Epithelial cell of proximal tubule (primary cell): ENCODE results near the gene UPB1. TPM values are rescaled to one million over a fixed set of nuclear protein-coding genes. Genes with fewer than 3 reads are reported as not detected.
"Not testable (repeated sequence)": the region's sequence is repeated elsewhere in the genome, so short reads cannot be mapped to it uniquely, and the experiment has no call there.

ENCODE experiments used
- DNase-seq: peaks from one replicate; pipeline ENCODE4 v3.0.0-alpha.2; 2011; ENCODE audit warnings: low read depth
- H3K4me3 ChIP-seq: 2 replicates; pipeline ENCODE4 v1.5.1; 2011; ENCODE audit warnings: low read depth, mild to moderate bottlenecking, low read length
- total RNA-seq: library from RNA; depleted of rRNA; stranded (reverse); fragments of >200 nt; gene quantifications from 2 replicates; pipeline ENCODE4 v1.2.3, GENCODE V29; 2015
- TF ChIP-seq, protein P1 (sequence below): conservative IDR thresholded peaks from 2 replicates; pipeline ENCODE4 v1.5.1; 2012; ENCODE audit warnings: low read depth, mild to moderate bottlenecking, low read length

Gene UPB1
- total RNA-seq, 1 donor from 2014 or later, result not detected

DNA sequence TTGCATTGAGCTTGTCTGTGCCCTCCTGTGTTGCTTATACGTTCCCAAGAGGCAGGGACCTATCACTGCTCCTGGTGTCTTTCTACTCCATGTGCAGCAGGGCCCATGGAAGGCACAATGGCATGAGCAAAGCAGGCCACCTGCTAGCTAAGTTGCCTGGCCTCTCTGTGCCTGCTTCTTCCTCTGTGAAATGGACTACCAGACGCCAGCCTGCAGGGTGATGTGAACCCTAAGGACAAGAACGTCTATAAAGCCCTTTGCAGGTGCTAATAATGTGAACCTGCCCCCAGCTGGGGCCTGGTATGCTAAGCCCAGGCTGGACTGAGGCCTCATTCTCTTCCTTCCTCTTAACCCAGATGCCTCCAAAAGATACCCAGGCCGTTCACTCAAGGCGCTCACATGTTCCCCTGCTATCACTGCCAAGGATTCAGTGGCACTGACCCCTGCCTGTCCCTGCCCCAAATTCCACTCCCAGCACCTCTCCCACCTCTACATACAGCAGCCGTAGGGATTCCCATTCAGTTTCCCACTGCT, 55.8 kb downstream of the UPB1 start:
- no peak overlapping the region for H3K4me3 ChIP-seq
- TF ChIP-seq, protein P1, sequence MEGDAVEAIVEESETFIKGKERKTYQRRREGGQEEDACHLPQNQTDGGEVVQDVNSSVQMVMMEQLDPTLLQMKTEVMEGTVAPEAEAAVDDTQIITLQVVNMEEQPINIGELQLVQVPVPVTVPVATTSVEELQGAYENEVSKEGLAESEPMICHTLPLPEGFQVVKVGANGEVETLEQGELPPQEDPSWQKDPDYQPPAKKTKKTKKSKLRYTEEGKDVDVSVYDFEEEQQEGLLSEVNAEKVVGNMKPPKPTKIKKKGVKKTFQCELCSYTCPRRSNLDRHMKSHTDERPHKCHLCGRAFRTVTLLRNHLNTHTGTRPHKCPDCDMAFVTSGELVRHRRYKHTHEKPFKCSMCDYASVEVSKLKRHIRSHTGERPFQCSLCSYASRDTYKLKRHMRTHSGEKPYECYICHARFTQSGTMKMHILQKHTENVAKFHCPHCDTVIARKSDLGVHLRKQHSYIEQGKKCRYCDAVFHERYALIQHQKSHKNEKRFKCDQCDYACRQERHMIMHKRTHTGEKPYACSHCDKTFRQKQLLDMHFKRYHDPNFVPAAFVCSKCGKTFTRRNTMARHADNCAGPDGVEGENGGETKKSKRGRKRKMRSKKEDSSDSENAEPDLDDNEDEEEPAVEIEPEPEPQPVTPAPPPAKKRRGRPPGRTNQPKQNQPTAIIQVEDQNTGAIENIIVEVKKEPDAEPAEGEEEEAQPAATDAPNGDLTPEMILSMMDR, result no peak
- DNase-seq, result no peak

DNA sequence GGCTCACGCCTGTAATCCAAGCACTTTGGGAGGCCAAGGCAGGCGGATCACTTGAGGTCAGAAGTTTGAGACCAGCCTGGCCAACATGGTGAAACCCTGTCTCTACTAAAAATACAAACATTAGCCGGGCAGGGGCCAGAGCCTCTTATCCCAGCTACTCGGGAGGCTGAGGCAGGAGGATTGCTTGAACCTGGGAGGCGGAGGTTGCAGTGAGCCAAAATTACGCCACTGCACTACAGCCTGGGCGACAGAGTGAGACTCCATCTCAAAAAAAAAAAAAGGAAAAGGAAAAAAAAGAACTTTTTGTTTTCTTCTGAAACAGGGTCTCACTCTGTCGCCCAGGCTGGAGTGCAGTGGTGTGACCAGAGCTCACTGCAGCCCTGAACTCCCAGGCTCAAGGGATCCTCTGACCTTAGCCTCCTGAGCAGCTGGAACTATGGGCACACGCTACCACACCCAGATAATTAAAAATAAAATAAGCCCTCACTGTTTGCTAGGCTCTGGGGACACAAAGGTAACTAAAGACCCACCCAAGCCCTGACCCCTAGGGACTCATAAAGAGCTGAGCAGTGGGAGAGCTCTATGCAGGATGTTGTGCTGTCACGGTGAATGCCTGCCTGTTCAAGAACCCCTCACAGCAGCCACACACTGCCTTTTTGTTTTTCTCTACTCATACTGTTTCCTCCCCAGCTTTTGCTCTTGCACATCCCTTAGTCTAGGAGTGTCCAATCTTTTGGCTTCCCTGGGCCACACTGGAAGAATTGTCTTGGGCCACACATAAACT, 57.6 kb downstream of the UPB1 start:
- peak overlapping the region; percentile 93 for H3K4me3 ChIP-seq
- DNase-seq, result not testable (repeated sequence)

DNA sequence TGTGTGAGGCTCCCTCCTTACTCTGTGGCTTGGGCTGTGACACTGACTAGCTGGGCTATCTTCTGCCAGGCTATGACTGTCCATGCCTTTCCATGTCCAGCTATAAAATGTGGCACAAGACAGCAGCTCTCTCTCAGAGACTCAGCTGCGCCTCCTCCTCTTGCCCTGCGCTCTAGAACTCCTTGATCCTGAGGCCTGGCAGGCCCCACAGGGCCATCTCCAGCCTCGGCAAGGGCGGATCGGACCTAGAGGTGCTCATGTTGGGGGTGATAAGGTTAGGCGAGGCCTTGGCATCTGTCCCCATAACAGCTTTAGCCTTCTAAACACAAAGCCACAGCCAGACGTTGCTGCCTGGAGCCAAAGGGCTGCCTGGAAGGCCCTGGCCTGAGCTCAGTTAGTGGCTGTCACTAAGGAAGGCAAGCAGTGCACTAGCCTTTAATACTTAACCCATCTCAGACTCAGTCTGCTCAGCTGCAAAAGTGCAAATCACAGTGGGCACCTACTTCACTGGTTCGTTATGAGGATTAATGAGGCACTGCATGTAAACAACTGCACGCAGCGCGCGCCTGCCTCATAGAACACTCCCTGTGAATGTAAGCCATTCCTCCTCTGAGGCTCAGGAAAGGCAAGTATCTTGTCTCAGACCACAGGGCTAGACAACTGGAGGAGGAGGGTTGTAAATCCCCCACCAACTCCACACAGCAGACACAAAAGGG, 58.6 kb downstream of the UPB1 start:
- no peak for DNase-seq
- TF ChIP-seq, protein P1, result no peak

DNA sequence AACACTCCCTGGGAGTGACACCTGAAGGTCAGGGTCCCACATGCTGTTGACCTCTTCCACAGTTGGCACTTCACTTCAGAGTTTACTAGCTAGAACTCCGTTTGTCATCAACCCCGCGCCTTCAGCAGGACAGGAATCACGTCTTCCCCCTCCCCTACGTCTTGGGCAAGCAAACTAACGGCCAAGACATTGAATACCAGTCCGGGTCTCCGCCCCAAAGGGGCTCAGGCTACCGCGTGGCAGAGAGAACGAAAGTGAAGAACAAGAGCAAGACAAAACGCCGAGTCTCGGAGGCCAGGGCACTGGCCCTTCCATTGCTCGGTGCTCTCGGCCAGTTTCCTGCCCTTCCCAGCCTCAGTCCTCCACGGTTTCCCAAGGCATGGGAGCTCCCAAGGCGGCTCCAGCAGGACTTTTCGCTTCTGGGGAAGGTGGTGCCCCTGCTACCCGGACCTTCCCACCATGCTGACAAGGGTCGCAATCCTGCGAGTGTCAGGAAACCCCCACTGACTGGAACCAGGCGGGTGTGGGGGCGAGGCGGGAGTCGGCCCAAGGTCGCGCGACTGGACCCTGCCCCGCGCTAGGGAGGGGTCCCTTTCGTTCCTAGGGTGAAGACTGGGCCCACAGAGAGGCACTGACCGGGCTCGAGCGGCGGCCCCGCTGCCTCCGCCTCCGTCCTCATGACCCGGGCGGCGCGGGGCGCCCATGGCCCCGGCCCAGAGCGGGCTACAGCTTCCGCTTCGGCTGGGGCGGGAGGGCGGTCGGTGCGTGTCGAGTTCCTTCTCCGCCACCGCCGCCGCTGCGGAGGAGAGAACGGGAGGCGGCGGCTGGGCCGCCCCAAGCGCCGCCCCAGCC, 59.4 kb downstream of the UPB1 start, which contains the start of gene GUCD1:
Gene GUCD1 (minus strand): TSS at position 826 of the 852 bp plus-strand sequence. CDS start 147 bp downstream, at position 679.
- peak within 1 kb of the TSS; percentile 93 for H3K4me3 ChIP-seq
- no peak for DNase-seq
- TF ChIP-seq, protein P1, result no peak

More for the DNA sequence above, 58.6 kb downstream of the UPB1 start:
- peak overlapping the region; percentile 93 for H3K4me3 ChIP-seq

DNA sequence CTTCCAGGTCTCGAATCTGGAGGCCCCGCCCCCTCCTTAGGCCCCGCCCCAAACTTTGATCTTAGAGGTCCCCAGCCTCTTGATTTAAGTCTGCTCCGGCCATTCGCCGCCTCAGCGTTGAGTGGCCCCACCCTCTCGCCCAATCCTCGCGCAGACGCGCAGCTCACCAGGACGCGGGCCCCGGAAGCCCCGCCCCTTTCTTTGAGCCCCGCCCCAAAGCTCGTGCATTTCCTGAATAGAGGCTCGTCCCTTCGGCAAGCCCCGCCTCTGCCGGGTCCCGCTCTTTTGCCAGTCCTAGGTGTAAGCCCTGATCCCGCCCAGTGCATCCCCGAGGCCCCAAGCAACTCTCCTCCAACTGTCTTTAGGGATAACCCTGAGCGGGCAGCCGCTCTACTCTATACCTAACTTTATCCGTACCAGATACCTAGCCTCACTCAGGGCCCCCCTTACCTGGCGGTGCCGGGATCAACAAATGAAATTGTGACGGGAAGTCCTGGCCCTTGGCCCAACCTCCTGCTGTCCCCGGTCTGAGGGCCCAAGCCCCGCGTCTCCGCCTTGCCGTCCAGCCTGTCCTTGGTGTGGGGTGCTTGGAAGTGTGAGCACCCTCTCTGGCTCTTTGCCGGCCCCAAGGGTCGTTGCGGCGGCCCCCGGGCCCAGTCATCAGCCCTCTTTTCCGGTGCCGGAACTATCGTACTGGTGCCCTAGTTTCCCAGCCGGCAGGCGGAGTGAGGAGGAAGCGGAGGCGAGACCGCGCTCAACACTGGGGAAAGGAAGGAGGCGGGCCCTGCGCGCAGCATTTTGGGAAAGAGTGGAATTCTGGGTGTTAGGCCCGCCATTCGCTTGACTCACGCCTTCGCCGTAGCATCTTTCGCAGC, 60.3 kb downstream of the UPB1 start, which contains the start of gene SNRPD3:
Gene SNRPD3 (plus strand): TSS at position 835 of the 875 bp plus-strand sequence. CDS start 1,676 bp downstream, outside the sequence.
- TF ChIP-seq, protein P1, result peak; percentile 31
- DNase-seq, result peak; percentile 74

DNA sequence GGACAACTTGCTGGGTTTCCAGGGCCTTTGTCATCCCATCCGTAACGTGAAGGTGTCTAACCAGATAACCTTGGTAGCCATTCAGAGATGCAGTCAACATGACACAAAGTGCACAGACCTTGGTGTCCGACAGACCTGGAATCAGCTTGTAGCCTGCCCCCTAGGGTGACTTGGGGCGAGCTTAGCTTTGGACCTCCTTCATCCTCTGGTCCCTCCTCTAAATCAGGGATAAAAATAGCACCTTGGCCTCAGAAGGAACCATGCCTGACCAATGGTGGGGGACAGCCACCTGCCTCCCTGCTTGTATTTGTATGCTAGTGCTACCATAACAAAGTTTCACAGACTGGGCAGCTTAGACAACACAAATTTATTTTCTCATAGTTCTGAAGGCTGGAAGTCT, 64.3 kb downstream of the UPB1 start:
- no peak overlapping the region for H3K4me3 ChIP-seq
- DNase-seq, result no peak
- TF ChIP-seq, protein P1, result no peak

More for the DNA sequence above, 60.3 kb downstream of the UPB1 start, which contains the start of gene SNRPD3:
- H3K4me3 ChIP-seq, result peak within 1 kb of the TSS; percentile 93
